Measurements from ENCODE around the gene CHD2.

CHD2 gene

GRCh38 chr15:92921215-92922131 is 21.3 kb downstream of the CHD2 start:
- no peak for DNase-seq (ENCODE audit: low spot score)
- TF ChIP-seq CTCF (IDR thresholded peaks at IDR 0.05) = no peak
- peak overlapping the region; percentile 55 to 65 for H3K27ac ChIP-seq
- H3K4me3 ChIP-seq = peak overlapping the region; percentile 19

GRCh38 chr15:92922418-92923002 is 22.4 kb downstream of the CHD2 start:
- no peak for TF ChIP-seq CTCF (IDR thresholded peaks at IDR 0.05)
- DNase-seq (ENCODE audit: low spot score) = no peak
- H3K27ac ChIP-seq = peak overlapping the region in 1 of 2 donors; percentile 55
- H3K4me3 ChIP-seq = no peak overlapping the region

GRCh38 chr15:92924216-92924615 is 24.1 kb downstream of the CHD2 start:
- peak overlapping the region; percentile 17 to 44 for H3K27ac ChIP-seq

GRCh38 chr15:92925454-92925853 is 25.3 kb downstream of the CHD2 start:
- Histone ChIP-seq H3K27ac (no peak overlapping the region), H3K4me3 (no peak overlapping the region)
- no peak for TF ChIP-seq CTCF (IDR thresholded peaks at IDR 0.05)
- no peak for DNase-seq (ENCODE audit: low spot score)

More at GRCh38 chr15:92924216-92924615, 24.1 kb downstream of the CHD2 start:
- no peak for TF ChIP-seq CTCF (IDR thresholded peaks at IDR 0.05)
- H3K4me3 ChIP-seq = no peak overlapping the region
- DNase-seq (ENCODE audit: low spot score) = no peak

- DNase-seq (ENCODE audit: low spot score) = no peak
- Histone ChIP-seq H3K4me3 (no peak overlapping the region), H3K27ac (no peak overlapping the region)
- no peak for TF ChIP-seq CTCF (IDR thresholded peaks at IDR 0.05)
These were observed 28.2 kb downstream of the CHD2 start for GRCh38 chr15:92928225-92928750.

- no peak overlapping the region for H3K27ac ChIP-seq
These were observed 28.9 kb downstream of the CHD2 start for GRCh38 chr15:92929002-92929401.

More at GRCh38 chr15:92929002-92929401, 28.9 kb downstream of the CHD2 start:
- TF ChIP-seq CTCF (IDR thresholded peaks at IDR 0.05) = no peak
- H3K4me3 ChIP-seq = no peak overlapping the region
- no peak for DNase-seq (ENCODE audit: low spot score)
